AG08396 (cell line): ENCODE results near the gene NPRL2.
A peak's percentile ranks its signal among the peaks of the same experiment; 100 is the strongest.

Source experiments
- DNase-seq: peaks from one replicate; pipeline ENCODE4 v3.0.0; 2012; ENCODE audit warnings: low spot score, mixed read lengths

Gene NPRL2

DNA sequence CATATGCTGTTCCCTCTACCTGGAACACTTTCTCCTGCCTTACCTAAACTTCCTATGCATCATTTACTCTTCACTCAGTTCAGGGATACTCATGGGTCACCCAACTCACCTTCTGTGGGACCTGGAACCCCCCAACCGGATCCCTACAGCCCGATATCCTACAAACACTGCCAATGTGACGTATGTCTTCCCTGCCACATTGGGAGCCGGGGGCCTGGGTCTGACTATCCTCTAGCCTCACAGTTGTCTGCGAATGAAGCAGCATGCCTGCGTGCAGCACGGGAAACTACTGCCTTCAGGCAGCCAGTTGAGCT is 405 bp downstream of the NPRL2 start:
- DNase-seq, result no peak

DNA sequence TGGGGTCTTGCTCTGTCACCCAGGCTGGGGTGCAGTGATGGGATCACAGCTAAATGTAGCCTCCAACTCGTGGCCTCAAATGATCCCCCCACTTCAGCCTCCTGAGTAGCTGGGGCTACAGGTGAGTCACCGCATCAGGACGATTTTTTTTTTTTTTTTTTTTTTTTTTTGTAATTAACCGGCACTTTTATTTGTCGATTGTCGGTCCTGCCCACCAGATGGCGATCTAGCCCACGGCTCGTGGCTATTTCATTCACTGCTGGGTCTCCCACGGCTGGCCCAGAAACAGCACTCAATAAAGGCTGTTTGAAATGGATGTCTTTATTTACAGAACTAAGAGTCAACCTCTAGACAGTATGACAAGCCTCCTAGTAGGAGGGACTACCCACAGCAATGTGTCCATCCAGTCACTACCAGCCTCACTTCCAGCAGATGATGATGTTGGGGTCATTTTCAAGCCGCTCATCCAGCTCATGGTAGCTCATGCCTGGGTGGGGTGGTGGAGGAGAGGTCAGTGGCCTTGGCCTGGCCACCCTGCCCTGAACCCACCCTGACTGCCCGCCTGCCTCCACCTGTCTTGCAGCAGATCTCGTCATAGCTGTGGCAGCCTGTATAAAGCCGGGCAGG is 3.3 kb downstream of the NPRL2 start:
- DNase-seq, result peak; percentile 77

DNA sequence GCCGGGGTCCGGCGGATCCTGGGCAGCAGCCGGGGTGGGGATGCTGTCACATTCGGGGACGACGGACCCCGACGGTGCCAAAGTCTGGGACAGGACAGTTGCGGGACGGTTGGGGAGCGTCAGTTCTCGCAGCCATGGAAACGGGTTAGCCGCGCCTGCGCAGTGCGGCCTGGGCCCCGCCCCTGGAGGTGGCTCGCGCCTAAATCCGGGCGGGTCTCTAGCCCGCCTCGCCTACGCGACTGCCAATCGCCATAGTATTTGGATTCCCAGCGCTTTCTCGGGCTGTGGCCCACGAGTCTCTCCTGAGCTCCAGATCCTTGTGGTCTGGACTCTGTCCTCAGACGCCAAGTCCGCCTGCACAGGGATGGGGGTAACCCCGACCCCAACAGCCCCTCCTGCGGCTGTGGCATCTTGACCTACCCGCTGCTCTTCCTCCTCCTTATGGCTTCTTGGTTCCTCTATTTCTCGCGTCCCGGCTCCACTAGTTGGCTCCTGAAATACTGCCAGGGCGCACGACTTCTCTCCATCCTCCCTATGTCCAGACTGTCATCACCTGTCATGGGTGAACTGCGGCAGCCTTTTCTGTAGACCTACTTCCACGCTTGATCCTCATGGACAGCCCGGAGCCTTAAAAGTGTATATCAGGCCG is 4.9 kb downstream of the NPRL2 start, which contains the start of gene ZMYND10:
Gene ZMYND10 (minus strand): TSS at position 147 of the 649 bp plus-strand sequence. CDS start 153 bp downstream, outside the sequence.
- peak; percentile 94 for DNase-seq

DNA sequence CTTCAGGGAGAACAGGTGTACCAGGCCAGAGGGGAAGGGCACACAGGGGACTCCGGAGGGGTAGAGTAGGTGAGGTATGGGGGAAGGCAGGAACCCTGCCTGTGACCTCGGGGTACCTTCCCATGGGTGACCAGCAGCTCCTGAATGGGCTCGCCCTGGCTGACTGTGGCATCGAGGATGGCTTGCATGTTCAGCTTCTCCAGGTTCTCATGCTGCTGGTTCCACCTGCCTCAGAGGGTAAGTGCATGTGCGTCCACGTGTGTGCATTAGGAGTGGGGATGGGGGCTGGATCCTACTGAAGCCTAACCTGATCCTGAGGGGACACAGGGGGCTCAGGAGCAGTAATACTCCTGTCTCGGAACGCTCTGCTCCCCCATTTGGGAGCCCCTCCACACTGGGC is 5.6 kb downstream of the NPRL2 start:
- DNase-seq, result no peak

DNA sequence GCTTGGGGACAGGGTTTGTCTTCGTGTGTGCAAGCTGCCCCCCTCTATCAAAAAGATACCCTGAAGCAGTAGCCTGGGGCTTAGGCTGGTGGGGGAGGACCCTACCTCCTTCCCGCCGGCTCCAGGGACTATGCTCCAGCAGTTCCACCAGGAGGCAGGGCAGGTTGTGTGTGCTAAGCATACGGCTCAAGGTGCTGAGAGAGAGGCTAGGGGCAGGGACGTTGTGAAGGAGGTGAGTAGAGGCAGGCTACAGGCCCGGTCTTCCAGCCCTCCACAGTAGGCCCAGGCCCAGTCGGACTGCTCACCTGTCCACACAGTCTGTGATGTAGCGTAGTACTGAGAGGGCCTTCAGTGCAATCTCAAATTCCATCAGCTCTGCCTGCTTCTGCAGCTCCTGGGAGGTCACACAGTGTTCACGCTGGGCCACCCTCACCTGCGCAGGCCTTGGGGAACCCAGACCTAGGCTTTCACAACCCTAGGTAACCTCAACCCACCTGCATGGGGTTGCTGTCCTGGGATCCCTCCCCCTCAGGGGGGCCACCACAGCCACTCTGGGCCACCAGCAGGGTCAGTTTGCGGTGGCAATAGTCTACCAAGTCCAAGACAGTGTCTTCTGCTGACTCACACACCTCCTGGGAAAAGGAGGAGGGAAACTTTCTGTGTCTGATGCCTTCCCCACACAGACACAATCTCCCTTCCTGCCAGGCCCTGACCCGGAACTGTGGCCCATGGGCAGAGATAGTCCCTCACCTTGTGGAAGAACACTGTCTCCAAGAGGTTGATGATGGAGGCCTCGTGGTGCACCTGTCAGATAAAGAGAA is 7.6 kb downstream of the NPRL2 start:
- no peak for DNase-seq

DNA sequence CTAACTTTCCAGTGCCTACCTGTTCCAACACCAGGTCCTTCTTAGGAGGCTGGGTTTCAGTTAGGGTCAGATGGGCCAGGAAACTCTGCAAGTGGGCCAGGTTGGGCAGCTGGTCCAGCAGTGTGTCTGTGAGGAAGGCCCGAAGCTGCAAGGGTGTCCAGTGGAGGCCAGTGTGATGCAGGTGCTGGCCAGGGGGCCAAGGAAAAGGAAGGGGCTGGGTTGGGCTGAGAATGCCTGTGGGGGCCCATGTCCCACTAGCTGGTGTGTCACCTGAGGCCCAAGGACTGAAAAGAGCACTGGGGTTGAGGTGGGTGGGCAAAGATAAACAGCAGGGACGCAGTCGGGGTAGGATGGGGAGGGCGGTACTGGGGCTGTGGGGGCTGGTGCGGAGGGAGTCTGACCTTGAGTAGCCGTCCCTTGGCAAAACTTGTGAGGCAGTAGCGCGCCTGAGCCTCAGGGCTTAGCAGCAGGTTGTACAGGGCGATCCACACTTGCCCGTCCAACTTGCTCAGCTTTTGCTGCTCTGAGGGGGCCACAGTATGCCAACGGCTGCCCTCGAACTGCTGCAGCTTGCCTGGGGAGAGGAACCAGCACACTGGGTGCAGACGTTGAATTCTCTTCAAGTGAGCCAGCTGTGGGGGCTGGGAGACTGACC is 8.5 kb downstream of the NPRL2 start:
- no peak for DNase-seq

DNA sequence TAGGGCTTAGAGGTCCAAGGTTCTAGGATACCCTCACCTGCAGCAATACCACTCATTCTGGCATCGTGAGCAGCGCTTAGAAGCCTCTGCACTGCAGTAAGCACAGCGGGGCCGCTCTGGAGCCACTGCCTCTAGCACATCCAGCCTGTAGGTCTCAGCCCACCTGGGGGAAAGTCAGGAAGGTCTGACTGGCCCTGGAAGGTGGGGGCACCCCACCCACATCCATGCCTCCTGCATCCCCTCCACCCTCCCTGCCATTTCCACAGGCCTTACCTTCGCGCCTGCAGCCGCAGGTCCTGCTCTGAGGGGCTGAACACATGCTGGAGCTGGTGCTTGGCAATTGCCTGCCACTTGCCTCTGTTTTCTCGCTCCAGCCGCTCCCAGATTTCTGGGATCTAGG is 9.0 kb downstream of the NPRL2 start:
- DNase-seq, result no peak

DNA sequence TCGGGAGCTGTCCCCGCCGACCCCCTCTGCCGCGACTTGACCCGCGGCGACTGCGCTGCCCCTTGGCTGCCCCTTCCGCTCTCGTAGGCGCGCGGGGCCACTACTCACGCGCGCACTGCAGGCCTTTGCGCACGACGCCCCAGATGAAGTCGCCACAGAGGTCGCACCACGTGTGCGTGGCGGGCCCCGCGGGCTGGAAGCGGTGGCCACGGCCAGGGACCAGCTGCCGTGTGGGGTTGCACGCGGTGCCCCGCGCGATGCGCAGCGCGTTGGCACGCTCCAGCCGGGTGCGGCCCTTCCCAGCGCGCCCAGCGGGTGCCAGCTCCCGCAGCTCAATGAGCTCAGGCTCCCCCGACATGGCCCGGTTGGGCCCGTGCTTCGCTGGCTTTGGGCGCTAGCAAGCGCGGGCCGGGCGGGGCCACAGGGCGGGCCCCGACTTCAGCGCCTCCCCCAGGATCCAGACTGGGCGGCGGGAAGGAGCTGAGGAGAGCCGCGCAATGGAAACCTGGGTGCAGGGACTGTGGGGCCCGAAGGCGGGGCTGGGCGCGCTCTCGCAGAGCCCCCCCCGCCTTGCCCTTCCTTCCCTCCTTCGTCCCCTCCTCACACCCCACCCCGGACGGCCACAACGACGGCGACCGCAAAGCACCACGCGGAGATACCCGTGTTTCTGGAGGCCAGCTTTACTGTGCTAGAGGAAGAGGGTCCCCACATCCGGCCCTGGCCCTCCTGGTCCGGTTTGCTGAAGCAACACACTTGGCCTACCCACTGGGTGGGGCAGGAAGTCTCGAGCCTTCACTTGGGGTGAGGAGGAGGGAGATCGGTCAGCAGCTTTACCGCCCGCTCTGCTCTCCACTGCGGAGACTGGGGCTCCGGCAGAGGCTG is 9.9 kb downstream of the NPRL2 start, which contains the start of gene RASSF1:
Gene RASSF1 (minus strand): TSS at position 389 of the 882 bp plus-strand sequence. CDS start 31 bp downstream, at position 358.
- DNase-seq, result peak; percentile 79

DNA sequence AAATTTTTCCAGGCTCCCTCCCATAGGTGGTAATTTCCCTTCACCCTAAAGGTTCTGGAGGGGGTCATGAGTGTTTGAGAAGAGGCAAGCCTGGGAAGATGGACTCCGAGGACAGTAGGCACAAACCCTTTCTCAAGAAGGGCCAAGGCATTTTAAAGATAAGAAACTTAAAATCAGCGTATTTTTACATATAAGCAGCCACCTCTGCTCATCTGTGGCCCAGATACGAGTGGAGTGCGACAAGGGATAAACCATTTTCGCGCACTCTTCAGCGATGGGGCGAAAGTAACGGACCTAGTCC is 10.5 kb downstream of the NPRL2 start:
- no peak for DNase-seq

DNA sequence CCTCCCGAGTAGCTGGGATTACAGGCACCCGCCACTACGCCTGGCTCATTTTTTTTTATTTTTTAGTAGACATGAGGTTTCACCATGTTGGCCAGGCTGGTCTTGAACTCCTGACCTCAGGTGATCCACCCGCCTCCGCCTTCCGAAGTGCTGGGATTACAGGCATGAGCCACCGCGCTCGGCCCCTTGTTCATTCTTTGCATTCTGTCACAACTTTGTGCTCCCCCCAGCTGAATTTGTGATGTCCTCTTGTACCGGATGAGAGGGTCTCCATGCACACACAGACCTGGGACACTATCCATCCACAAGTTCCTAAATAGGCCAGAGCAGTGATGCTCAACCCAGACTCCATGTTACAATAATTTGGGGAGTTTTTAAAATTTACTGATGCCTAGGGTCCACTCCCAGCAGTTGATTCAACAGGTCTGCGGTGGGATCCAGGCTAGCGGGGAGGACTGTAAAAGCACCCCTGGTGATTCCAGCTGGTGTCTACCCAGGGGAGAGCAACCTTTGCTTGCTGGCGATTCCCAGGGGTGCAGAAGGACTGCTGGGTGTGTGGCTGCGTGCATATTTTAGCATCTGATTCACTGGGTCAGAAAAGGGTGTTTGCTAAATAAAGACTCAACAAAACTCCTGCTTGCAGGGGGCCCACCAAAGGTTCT is 11.0 kb downstream of the NPRL2 start:
- peak; percentile 63 for DNase-seq

DNA sequence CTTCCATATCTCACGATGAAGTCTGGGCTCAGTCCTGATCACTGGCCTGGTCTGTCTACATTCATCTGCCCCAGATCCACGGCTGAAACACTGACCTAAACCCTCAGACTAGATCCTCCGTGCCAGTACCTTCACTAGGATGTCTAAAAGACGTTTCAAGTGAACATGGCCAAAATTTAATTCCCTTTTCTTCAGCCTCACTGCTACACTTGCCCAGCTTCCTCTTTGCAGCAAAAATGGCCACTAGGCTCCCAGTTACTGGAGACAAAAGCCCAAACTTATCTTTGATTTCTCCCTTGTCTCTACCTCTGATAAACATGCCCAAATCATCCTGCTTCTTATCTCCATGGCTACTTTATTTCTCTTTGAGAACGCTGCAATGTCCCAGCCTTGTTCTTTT is 11.6 kb downstream of the NPRL2 start:
- no peak for DNase-seq

DNA sequence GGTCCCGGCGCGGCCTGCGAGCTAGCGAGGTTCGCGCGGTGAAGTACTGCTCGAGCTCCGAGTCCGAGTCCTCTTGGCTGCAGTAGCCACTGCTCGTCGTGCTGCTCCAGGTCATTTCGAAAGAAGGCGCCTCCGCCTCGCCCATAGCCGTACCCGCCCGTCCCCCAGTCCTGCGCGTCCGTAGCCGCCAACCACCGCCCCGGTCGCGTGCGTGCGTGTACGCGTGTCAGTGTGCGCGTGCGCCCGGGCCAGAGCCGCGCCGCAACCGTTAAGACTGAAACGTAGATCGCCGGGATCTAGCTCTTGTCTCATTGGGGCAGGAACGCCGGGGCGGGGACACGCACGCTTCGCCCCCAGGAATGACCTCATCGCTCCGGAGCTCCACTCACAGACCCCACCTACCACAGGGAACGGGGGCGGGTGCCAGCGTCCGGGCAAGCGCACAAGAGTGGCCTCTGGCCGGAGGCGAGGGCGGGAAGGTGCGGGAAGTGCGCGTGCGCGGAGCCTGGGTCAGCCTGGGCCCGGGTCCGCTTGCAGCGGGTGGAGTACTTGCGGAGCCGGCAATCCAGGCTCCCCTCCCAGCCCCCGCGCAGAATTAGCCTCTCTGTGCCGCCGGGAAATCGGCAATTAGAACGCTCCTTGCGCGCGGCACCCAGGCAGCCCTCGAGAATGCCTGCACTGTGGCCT is 13.3 kb downstream of the NPRL2 start:
- peak; percentile 99 for DNase-seq

DNA sequence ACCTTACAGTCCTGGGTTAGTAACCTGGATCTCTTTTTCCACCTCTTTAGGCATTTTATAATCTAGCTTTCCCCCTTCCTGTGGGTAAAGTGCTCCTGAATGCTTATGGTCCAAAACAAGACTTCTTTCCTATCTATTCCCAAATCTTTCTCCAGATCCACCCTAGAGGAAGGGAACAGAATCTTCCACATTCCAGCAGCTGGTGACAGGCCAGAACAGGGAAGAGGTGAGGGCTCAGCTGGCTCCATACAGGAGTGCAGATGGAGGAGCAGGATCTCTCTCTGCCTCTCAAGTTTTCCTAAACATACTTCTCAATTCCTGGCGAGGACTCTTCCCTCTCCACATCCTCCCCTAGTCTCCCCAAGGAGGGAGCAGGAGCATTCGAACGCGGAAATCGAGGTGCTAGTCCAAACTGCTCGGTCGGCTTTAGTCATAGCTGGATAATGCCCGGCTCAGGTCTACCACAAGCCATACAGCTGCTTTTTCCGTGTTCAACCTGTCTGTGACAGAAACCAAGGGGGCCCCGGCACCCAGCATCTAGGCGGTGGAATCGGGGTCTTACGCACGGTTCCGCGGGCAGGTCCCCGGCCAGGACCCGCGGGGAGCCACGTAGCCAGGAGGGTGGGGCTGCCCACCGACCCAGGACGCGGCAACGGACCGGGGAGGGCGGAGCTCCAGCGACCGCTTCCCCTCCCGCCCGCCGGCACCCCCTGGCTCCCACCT is 14.0 kb downstream of the NPRL2 start:
- DNase-seq, result no peak

DNA sequence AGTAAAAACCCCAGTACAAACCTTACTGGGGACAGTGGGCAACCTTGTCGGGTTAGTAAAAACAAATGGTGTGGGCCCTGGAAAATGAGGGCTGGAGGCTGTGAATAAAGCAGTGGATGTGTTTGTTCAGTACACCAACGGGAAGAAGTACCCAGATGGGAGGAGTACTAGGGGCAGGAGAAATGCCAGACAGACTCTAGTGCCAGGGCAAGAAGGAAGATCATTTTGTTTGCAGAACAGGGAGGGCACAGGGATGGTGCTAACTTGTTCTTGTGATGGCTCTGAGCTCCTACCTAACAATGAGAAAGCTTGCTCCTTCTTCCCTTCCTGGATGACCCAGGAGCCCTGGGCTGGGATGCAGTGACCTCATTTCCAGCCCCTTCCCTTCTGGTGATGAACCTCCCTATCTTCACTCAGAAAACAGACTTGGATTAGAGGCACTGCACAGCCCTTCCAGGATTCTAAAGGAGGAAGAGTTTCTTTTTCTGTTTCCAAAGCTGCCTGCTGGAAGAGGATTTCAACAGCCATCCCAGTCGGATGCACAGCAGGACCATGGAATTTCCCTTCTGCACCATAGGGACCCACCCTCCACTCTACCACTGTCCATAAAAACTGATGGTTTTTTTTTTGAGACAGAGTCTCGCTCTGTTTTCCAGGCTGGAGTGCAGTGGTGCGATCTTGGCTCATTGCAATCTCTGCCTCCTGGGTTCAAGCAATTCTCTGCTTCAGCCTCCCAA is 16.1 kb downstream of the NPRL2 start:
- DNase-seq, result no peak

DNA sequence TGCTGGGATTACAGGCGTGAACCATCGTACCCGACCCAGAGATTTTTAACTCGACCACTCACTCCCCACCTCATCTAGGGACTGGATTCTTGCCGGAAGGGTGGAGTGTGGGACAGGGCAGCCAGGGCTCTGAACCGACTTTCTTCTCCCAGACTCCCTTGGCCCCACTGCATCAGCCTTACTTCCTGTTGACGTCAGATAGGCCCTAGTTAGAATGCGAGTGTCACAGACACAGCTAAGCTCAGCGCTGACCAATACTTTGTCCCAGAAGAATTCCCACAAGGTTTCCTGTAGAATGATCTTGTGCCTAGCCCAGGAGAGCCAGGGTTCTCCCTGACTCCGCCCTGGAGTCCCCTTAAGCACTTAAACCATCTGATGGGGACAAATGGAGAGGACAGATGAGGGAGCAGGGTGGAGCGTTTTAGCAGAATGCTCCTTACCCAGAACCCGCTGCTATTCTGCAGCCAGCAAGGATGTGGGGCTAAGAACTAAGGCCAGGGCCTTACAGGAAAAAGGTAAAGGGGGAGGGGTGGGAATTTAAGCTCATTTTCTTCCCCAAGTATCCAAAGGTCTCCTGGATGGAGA is 16.7 kb downstream of the NPRL2 start:
- no peak for DNase-seq

DNA sequence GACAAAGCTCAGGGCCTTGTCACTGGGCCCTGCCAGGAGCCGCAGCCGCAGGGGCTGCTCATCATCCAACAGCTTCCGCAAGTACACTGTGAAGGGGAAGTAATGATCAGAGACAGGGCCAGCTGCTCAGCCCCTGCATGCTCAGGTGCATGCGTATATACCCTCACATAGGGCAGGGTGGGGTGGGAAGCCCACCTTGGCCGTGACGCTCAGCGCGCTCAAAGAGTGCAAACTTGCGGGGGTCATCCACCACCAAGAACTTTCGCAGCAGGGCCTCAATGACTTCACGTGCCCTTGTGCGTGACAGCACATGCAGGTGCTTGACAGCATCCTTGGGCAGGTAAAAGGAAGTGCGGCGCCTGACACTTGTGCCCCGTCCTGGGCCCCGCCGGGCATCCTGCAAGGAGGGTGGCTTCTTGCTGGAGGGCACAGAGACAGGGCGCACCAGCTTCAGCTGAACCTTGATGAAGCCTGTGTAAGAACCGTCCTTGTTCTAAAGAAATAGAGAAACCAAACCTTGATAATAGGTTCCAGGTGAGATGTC is 19.1 kb downstream of the NPRL2 start:
- no peak for DNase-seq

DNA sequence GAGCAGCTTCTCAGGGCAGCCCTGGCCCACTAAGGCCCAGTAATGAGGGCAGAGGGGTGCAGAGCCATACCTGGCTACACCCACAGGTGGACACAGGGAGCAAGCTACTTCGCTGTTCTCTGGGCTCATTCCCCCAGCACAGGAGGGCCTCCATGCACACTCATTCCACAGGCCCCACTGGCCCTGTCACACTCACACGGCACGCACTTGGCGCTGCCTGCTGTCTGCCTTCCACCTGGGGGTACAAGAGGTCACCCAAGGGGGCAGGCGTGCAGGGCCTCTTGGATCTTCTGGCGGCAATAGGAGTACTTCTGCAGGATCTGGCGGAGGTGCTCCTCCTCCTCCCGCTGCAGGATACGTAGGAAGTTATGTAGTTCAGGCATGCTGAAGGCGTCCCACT is 20.2 kb downstream of the NPRL2 start:
- no peak for DNase-seq

DNA sequence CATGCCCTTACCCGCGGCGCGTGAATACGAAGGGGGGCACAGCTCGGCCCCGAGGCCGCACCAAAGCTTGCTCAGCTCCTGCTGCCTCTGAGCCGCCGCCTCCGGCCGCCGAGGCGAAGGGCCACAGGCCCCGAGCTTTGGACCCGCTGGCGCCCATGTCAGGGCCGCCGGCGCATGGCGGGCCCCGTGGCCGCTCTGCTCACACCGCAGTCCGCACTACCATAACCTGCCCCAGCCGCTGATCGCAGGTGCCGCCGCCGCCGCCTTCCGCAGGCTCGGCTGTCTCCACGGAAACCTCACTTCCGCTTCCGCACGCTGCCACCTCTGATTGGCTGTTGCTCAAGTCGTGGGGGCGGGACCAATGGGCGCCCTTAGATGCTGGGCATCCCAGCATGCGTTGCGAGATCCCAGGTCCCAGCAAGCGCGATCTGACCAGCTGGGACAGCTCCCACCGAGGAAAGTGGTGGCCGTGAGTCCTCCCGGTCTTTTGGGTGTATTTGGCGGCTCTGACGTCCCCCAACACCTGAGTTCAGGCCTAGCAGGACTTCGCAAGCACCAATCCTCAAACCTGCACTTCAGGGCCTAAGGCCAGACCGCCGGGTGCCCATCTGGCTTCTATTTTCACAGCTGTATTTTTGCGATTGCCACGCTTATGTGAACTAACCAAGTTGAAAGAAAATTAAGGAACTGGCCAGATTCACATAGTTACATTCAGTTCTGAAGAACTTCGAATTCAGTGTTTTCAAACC is 22.5 kb downstream of the NPRL2 start, which contains the start of gene TUSC2:
Gene TUSC2 (minus strand): TSS at position 281 of the 749 bp plus-strand sequence. CDS start 124 bp downstream, at position 157.
- DNase-seq, result peak; percentile 98
